Coronary artery (tissue), 2 donors: ENCODE data around the gene UBE2H.

Source experiments
- DNase-seq: peaks from one replicate; pipeline ENCODE4 v3.0.0-alpha.2; 2017; ENCODE audit warnings: low spot score
- H3K27ac ChIP-seq, 2 donors: fragments of 200-600 bp; sonication (generic); one replicate each; pipeline ENCODE4 v1.5.1; 2016 to 2019
- H3K4me3 ChIP-seq: fragments of 200-600 bp; sonication (generic); 2 replicates; pipeline ENCODE4 v1.5.1; 2016; ENCODE audit warnings: mild to moderate bottlenecking, moderate library complexity
- CTCF ChIP-seq: fragments of 200-600 bp; sonication (generic); IDR thresholded peaks from one replicate; pipeline ENCODE4 v1.5.1; 2019; ENCODE audit warnings: antibody characterized with exemption

The UBE2H gene

GRCh38 chr7:129855234-129855673, 97.5 kb downstream of the UBE2H start:
- TF ChIP-seq CTCF = no peak
- DNase-seq = no peak
- H3K27ac ChIP-seq = peak overlapping the region; percentile 44 to 55
- no peak overlapping the region for H3K4me3 ChIP-seq

- no peak for TF ChIP-seq CTCF
- no peak for DNase-seq
- no peak overlapping the region for H3K4me3 ChIP-seq
- peak overlapping the region; percentile 44 to 55 for H3K27ac ChIP-seq
Observed at GRCh38 chr7:129854401-129854800, 98.4 kb downstream of the UBE2H start.

GRCh38 chr7:129853661-129854268, 99.0 kb downstream of the UBE2H start:
- H3K27ac ChIP-seq = peak overlapping the region; percentile 44 to 57
- no peak for TF ChIP-seq CTCF
- H3K4me3 ChIP-seq = no peak overlapping the region
- DNase-seq = no peak

GRCh38 chr7:129851809-129852208, 101.0 kb downstream of the UBE2H start:
- no peak overlapping the region for H3K27ac ChIP-seq
- DNase-seq = no peak

GRCh38 chr7:129851174-129851573, 101.6 kb downstream of the UBE2H start:
- H3K4me3 ChIP-seq = no peak overlapping the region
- DNase-seq = no peak
- TF ChIP-seq CTCF = no peak
- no peak overlapping the region for H3K27ac ChIP-seq

More at GRCh38 chr7:129851809-129852208, 101.0 kb downstream of the UBE2H start:
- H3K4me3 ChIP-seq = no peak overlapping the region
- no peak for TF ChIP-seq CTCF

GRCh38 chr7:129848436-129848835, 104.3 kb downstream of the UBE2H start:
- no peak overlapping the region for H3K4me3 ChIP-seq
- no peak overlapping the region for H3K27ac ChIP-seq
- no peak for TF ChIP-seq CTCF
- no peak for DNase-seq

- Histone ChIP-seq H3K27ac (peak overlapping the region; percentile 48 to 54), H3K4me3 (no peak overlapping the region)
- no peak for DNase-seq
- no peak for TF ChIP-seq CTCF
Observed at GRCh38 chr7:129845972-129846327, 106.8 kb downstream of the UBE2H start.
